ENCODE results near the gene PIGQ. TPM values are rescaled to one million over a fixed set of nuclear protein-coding genes. Genes with fewer than 3 reads are reported as not detected.

Gene PIGQ
- total and polyA plus RNA-seq, 2 of the 13 experiments (the other 11 are each of a cell fraction or from before 2014, with no cell fraction given) = 7.7 to 19.7 TPM

DNA sequence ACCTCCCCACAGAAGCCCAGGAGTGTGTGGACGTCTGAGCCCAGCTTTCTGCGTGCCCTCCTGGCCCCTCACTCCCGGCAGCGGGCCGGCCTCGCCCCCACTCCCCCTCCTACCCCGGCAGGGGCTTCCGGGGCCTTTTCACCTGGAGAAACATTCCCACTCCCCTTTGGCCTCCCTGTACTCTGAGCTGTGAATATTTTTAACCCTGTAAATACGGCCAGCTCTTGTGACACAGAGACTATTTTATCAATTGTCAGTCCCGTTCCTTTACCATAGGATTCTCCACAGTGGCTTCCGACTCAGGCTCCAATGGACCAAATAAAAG, 15.5 kb upstream of the PIGQ start (continued):
- TF ChIP-seq, protein P1, sequence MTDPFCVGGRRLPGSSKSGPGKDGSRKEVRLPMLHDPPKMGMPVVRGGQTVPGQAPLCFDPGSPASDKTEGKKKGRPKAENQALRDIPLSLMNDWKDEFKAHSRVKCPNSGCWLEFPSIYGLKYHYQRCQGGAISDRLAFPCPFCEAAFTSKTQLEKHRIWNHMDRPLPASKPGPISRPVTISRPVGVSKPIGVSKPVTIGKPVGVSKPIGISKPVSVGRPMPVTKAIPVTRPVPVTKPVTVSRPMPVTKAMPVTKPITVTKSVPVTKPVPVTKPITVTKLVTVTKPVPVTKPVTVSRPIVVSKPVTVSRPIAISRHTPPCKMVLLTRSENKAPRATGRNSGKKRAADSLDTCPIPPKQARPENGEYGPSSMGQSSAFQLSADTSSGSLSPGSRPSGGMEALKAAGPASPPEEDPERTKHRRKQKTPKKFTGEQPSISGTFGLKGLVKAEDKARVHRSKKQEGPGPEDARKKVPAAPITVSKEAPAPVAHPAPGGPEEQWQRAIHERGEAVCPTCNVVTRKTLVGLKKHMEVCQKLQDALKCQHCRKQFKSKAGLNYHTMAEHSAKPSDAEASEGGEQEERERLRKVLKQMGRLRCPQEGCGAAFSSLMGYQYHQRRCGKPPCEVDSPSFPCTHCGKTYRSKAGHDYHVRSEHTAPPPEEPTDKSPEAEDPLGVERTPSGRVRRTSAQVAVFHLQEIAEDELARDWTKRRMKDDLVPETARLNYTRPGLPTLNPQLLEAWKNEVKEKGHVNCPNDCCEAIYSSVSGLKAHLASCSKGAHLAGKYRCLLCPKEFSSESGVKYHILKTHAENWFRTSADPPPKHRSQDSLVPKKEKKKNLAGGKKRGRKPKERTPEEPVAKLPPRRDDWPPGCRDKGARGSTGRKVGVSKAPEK (CRISPR knock-in tag; IDR thresholded peaks at IDR 0.05; ENCODE audit: borderline replicate concordance) = no peak
- TF ChIP-seq HNRNPL (IDR thresholded peaks at IDR 0.05; ENCODE audit: low read depth, low read length) (peak; percentile 79; the same call in 1 of the 2 replicates), PHF5A (CRISPR knock-in tag; IDR thresholded peaks at IDR 0.05; ENCODE audit: low read depth, unreplicated experiment) (no peak), ZSCAN31 (CRISPR knock-in tag; IDR thresholded peaks at IDR 0.05; ENCODE audit: low read depth) (no peak), ZNF788 (CRISPR knock-in tag; IDR thresholded peaks at IDR 0.05; ENCODE audit: borderline replicate concordance) (no peak), HOXA7 (CRISPR knock-in tag; IDR thresholded peaks at IDR 0.05) (no peak), ZNF605 (CRISPR knock-in tag; IDR thresholded peaks at IDR 0.05) (no peak), BORCS8-MEF2B (CRISPR knock-in tag; IDR thresholded peaks at IDR 0.05) (no peak), RBM39 (IDR thresholded peaks at IDR 0.05; ENCODE audit: low read depth, low read length, poor library complexity, severe bottlenecking) (peak; percentile 37), ZNF740 (CRISPR knock-in tag; IDR thresholded peaks at IDR 0.05) (no peak), GATAD2A (CRISPR knock-in tag; IDR thresholded peaks at IDR 0.05) (0 out of 2 replicates have a peak, but pooled peaks have one; percentile 11), HMG20B (CRISPR knock-in tag; conservative IDR thresholded peaks at IDR 0.05) (no peak), NCOA2 (CRISPR knock-in tag; IDR thresholded peaks at IDR 0.05) (no peak), FOXJ3 (CRISPR knock-in tag; IDR thresholded peaks at IDR 0.05; ENCODE audit: borderline replicate concordance) (no peak)
- TF ChIP-seq, protein P2, sequence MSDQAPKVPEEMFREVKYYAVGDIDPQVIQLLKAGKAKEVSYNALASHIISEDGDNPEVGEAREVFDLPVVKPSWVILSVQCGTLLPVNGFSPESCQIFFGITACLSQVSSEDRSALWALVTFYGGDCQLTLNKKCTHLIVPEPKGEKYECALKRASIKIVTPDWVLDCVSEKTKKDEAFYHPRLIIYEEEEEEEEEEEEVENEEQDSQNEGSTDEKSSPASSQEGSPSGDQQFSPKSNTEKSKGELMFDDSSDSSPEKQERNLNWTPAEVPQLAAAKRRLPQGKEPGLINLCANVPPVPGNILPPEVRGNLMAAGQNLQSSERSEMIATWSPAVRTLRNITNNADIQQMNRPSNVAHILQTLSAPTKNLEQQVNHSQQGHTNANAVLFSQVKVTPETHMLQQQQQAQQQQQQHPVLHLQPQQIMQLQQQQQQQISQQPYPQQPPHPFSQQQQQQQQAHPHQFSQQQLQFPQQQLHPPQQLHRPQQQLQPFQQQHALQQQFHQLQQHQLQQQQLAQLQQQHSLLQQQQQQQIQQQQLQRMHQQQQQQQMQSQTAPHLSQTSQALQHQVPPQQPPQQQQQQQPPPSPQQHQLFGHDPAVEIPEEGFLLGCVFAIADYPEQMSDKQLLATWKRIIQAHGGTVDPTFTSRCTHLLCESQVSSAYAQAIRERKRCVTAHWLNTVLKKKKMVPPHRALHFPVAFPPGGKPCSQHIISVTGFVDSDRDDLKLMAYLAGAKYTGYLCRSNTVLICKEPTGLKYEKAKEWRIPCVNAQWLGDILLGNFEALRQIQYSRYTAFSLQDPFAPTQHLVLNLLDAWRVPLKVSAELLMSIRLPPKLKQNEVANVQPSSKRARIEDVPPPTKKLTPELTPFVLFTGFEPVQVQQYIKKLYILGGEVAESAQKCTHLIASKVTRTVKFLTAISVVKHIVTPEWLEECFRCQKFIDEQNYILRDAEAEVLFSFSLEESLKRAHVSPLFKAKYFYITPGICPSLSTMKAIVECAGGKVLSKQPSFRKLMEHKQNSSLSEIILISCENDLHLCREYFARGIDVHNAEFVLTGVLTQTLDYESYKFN (CRISPR knock-in tag; conservative IDR thresholded peaks at IDR 0.05) = peak; percentile 72
- TF ChIP-seq, protein P3, sequence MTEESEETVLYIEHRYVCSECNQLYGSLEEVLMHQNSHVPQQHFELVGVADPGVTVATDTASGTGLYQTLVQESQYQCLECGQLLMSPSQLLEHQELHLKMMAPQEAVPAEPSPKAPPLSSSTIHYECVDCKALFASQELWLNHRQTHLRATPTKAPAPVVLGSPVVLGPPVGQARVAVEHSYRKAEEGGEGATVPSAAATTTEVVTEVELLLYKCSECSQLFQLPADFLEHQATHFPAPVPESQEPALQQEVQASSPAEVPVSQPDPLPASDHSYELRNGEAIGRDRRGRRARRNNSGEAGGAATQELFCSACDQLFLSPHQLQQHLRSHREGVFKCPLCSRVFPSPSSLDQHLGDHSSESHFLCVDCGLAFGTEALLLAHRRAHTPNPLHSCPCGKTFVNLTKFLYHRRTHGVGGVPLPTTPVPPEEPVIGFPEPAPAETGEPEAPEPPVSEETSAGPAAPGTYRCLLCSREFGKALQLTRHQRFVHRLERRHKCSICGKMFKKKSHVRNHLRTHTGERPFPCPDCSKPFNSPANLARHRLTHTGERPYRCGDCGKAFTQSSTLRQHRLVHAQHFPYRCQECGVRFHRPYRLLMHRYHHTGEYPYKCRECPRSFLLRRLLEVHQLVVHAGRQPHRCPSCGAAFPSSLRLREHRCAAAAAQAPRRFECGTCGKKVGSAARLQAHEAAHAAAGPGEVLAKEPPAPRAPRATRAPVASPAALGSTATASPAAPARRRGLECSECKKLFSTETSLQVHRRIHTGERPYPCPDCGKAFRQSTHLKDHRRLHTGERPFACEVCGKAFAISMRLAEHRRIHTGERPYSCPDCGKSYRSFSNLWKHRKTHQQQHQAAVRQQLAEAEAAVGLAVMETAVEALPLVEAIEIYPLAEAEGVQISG (CRISPR knock-in tag; IDR thresholded peaks at IDR 0.05) = no peak
- TF ChIP-seq, protein P4, sequence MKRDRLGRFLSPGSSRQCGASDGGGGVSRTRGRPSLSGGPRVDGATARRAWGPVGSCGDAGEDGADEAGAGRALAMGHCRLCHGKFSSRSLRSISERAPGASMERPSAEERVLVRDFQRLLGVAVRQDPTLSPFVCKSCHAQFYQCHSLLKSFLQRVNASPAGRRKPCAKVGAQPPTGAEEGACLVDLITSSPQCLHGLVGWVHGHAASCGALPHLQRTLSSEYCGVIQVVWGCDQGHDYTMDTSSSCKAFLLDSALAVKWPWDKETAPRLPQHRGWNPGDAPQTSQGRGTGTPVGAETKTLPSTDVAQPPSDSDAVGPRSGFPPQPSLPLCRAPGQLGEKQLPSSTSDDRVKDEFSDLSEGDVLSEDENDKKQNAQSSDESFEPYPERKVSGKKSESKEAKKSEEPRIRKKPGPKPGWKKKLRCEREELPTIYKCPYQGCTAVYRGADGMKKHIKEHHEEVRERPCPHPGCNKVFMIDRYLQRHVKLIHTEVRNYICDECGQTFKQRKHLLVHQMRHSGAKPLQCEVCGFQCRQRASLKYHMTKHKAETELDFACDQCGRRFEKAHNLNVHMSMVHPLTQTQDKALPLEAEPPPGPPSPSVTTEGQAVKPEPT (CRISPR knock-in tag; IDR thresholded peaks at IDR 0.05; ENCODE audit: low read depth) = no peak
- TF ChIP-seq, protein P5, sequence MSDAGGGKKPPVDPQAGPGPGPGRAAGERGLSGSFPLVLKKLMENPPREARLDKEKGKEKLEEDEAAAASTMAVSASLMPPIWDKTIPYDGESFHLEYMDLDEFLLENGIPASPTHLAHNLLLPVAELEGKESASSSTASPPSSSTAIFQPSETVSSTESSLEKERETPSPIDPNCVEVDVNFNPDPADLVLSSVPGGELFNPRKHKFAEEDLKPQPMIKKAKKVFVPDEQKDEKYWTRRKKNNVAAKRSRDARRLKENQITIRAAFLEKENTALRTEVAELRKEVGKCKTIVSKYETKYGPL (CRISPR knock-in tag; IDR thresholded peaks at IDR 0.05) = no peak

All from HepG2 (cell line).